NCI-H446 (cell line): ENCODE results near the gene USE1.
"Not testable (repeated sequence)": the region's sequence is repeated elsewhere in the genome, so short reads cannot be mapped to it uniquely, and the experiment has no call there.

ENCODE experiments used
- DNase-seq, 2 experiments: peaks; one replicate each; lab custom pipeline; 2025; lab: John Stamatoyannopoulos, UW

Gene USE1

GRCh38 chr19:17215127-17215971, at the start of gene USE1:
TSS of gene USE1 (plus strand) at chr19:17215357. CDS start at chr19:17215406, 49 bp downstream.
- peak; percentile 88 to 94 for DNase-seq

- DNase-seq, result no peak
Observed at GRCh38 chr19:17165715-17166114, 49.4 kb upstream of the USE1 start.

GRCh38 chr19:17170538-17171297, 44.4 kb upstream of the USE1 start:
- no peak for DNase-seq

- DNase-seq, result no peak
Observed at GRCh38 chr19:17171874-17172273, 43.3 kb upstream of the USE1 start.

- DNase-seq, result no peak
Observed at GRCh38 chr19:17172624-17173345, 42.4 kb upstream of the USE1 start.

- no peak for DNase-seq
Observed at GRCh38 chr19:17178291-17178690, 36.9 kb upstream of the USE1 start.

GRCh38 chr19:17180997-17181702, 34.0 kb upstream of the USE1 start:
- no peak for DNase-seq

- no peak for DNase-seq
Observed at GRCh38 chr19:17183271-17183761, 31.8 kb upstream of the USE1 start.

GRCh38 chr19:17183858-17184321, 31.3 kb upstream of the USE1 start:
- no peak for DNase-seq

GRCh38 chr19:17184371-17184841, 30.8 kb upstream of the USE1 start:
- no peak for DNase-seq

- DNase-seq, result no peak
Observed at GRCh38 chr19:17185590-17185989, 29.6 kb upstream of the USE1 start.

GRCh38 chr19:17191736-17192135, 23.4 kb upstream of the USE1 start:
- DNase-seq, result not testable (repeated sequence)

- DNase-seq, result no peak
Observed at GRCh38 chr19:17192751-17193150, 22.4 kb upstream of the USE1 start.

GRCh38 chr19:17194608-17195007, 20.5 kb upstream of the USE1 start:
- DNase-seq, result no peak

GRCh38 chr19:17195106-17195505, 20.1 kb upstream of the USE1 start:
- no peak for DNase-seq

GRCh38 chr19:17196610-17197009, 18.5 kb upstream of the USE1 start:
- DNase-seq, result no peak

GRCh38 chr19:17197666-17198065, 17.5 kb upstream of the USE1 start:
- no peak for DNase-seq

- DNase-seq, result no peak
Observed at GRCh38 chr19:17200408-17201079, 14.6 kb upstream of the USE1 start.

- no peak for DNase-seq
Observed at GRCh38 chr19:17202249-17202648, 12.9 kb upstream of the USE1 start.

- no peak for DNase-seq
Observed at GRCh38 chr19:17202713-17203112, 12.4 kb upstream of the USE1 start.
